Middle frontal gyrus (tissue), 1 donor: ENCODE measurements around the gene HSD17B12.
"Not testable (repeated sequence)": the region's sequence is repeated elsewhere in the genome, so short reads cannot be mapped to it uniquely, and the experiment has no call there.

ENCODE experiments used
- DNase-seq: peaks from one replicate; pipeline ENCODE4 v3.0.0-alpha.2; 2015; ENCODE audit warnings: low spot score; ENCODE audit errors: extremely low spot score

HSD17B12 gene

GRCh38 chr11:43680521-43681400 lies at the start of gene HSD17B12:
Gene HSD17B12 (plus strand): TSS chr11:43680738. CDS start chr11:43680828, 90 bp downstream.
- peak; percentile 99 for DNase-seq

GRCh38 chr11:43631732-43632131 lies 48.8 kb upstream of the HSD17B12 start:
- no peak for DNase-seq

GRCh38 chr11:43632181-43632580 lies 48.4 kb upstream of the HSD17B12 start:
- no peak for DNase-seq

GRCh38 chr11:43638717-43639116 lies 41.8 kb upstream of the HSD17B12 start:
- DNase-seq, result no peak

- no peak for DNase-seq
Observed at GRCh38 chr11:43639224-43639623, 41.3 kb upstream of the HSD17B12 start.

- no peak for DNase-seq
Observed at GRCh38 chr11:43639920-43640319, 40.6 kb upstream of the HSD17B12 start.

GRCh38 chr11:43643898-43644620 lies 36.5 kb upstream of the HSD17B12 start:
- peak; percentile 70 for DNase-seq

- no peak for DNase-seq
Observed at GRCh38 chr11:43644621-43645299, 35.8 kb upstream of the HSD17B12 start.

GRCh38 chr11:43646767-43647166 lies 33.8 kb upstream of the HSD17B12 start:
- DNase-seq, result no peak

GRCh38 chr11:43648888-43649287 lies 31.6 kb upstream of the HSD17B12 start:
- DNase-seq, result no peak

- no peak for DNase-seq
Observed at GRCh38 chr11:43649501-43649900, 31.0 kb upstream of the HSD17B12 start.

GRCh38 chr11:43649921-43650320 lies 30.6 kb upstream of the HSD17B12 start:
- DNase-seq, result no peak

GRCh38 chr11:43663018-43663417 lies 17.5 kb upstream of the HSD17B12 start:
- not testable (repeated sequence) for DNase-seq

- no peak for DNase-seq
Observed at GRCh38 chr11:43664295-43664694, 16.2 kb upstream of the HSD17B12 start.

GRCh38 chr11:43671284-43671683 lies 9.3 kb upstream of the HSD17B12 start:
- DNase-seq, result not testable (repeated sequence)

- DNase-seq, result no peak
Observed at GRCh38 chr11:43674560-43674959, 6.0 kb upstream of the HSD17B12 start.

- DNase-seq, result no peak
Observed at GRCh38 chr11:43676933-43677332, 3.6 kb upstream of the HSD17B12 start.

GRCh38 chr11:43681401-43681942 lies 934 bp downstream of the HSD17B12 start:
- DNase-seq, result peak; percentile 3

GRCh38 chr11:43682081-43682480 lies 1.5 kb downstream of the HSD17B12 start:
- DNase-seq, result not testable (repeated sequence)

GRCh38 chr11:43685440-43685839 lies 4.9 kb downstream of the HSD17B12 start:
- DNase-seq, result no peak

GRCh38 chr11:43686207-43686606 lies 5.7 kb downstream of the HSD17B12 start:
- DNase-seq, result no peak
